Suprapubic skin (tissue), 4 donors: Measurements from ENCODE around the gene SLC44A1. TPM values are rescaled to one million over a fixed set of nuclear protein-coding genes. Genes with fewer than 3 reads are reported as not detected.

ENCODE experiments used
- DNase-seq, 2 donors: peaks; one replicate each; pipeline ENCODE4 v3.0.0-alpha.2; 2019; ENCODE audit warnings: low spot score in 2 of 2
- H3K27ac ChIP-seq: fragments of 200-600 bp; sonication (generic); one replicate; pipeline ENCODE4 v1.5.1; 2019
- H3K27me3 ChIP-seq: fragments of 200-600 bp; sonication (generic); one replicate; pipeline ENCODE4 v1.5.1; 2019
- H3K36me3 ChIP-seq: fragments of 200-600 bp; sonication (generic); one replicate; pipeline ENCODE4 v1.5.1; 2019
- H3K4me1 ChIP-seq: fragments of 200-600 bp; sonication (generic); one replicate; pipeline ENCODE4 v1.5.1; 2019
- H3K4me3 ChIP-seq: fragments of 200-600 bp; sonication (generic); one replicate; pipeline ENCODE4 v1.5.1; 2019; ENCODE audit warnings: mild to moderate bottlenecking
- H3K9me3 ChIP-seq: fragments of 200-600 bp; sonication (generic); one replicate; pipeline ENCODE4 v1.5.1; 2019
- EP300 ChIP-seq: sonication (generic); formaldehyde crosslinking; IDR thresholded peaks from one replicate; pipeline ENCODE4 v1.6.1; 2017; ENCODE audit warnings: antibody characterized with exemption
- POLR2A ChIP-seq, 2 donors: fragments of 450-650 bp; IDR thresholded peaks; one replicate each; pipeline ENCODE4 v1.6.1; 2017; ENCODE audit warnings: antibody characterized with exemption in 2 of 2, mild to moderate bottlenecking in 2 of 2, moderate library complexity in 2 of 2
- POLR2AphosphoS5 ChIP-seq, 3 donors: sonication (generic); formaldehyde crosslinking; IDR thresholded peaks; one replicate each; pipeline ENCODE4 v1.6.1; 2017; ENCODE audit warnings: antibody characterized with exemption in 3 of 3
- WGBS: methylation state at CpG from one replicate; pipeline ENCODE4 v1.1.5; 2018; 5-methylcytosine and 5-hydroxymethylcytosine counted together
- total RNA-seq, 4 donors: library from RNA; depleted of rRNA; stranded (reverse); fragments of >200 nt; gene quantifications; one replicate each; pipeline ENCODE4 v1.1.0, GENCODE V29; 2016
- TF ChIP-seq, protein P1 (sequence below), 2 donors: fragments of 200-600 bp in 1 of 2; fragments of 450-650 bp in 1 of 2; sonication (generic) in 1 of 2; IDR thresholded peaks; one replicate each; pipeline ENCODE4 v1.5.1; 2016 to 2019; ENCODE audit warnings: antibody characterized with exemption in 2 of 2, mild to moderate bottlenecking in 1 of 2, moderate library complexity in 1 of 2

Gene SLC44A1
- total RNA-seq, 4 donors from 2014 or later: 36.2 to 79.0 (median 57.2) TPM

DNA sequence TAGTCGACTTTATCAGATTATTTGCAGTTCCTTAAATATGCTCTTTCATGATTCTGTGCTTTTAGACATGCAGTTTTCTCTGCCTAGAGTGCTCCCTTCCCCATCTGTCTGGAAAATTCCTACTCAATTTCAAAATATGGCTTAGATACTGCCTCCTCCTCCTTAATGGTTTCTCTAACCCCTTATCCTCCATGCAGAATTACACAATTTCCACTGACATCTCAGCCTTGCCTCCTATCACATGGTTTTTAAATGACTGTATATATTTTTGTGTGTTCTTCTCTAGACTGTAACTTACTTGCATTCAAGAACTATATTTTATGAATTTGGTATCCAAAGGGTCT is 85.2 kb downstream of the SLC44A1 start:
- WGBS: 73% methylated on average over 1 of the region's 1 CpG
- H3K36me3 ChIP-seq: no peaks in the 10 kb centered on the region
- no peaks in the 10 kb centered on the region for H3K27me3 ChIP-seq
- no peaks in the 10 kb centered on the region for H3K9me3 ChIP-seq
- H3K27ac ChIP-seq: peak overlapping the region; percentile 39
- no peak overlapping the region for H3K4me3 ChIP-seq
- TF ChIP-seq POLR2AphosphoS5 (IDR thresholded peaks at IDR 0.05) (no peak), EP300 (no peak), POLR2A (IDR thresholded peaks at IDR 0.05) (no peak)
- TF ChIP-seq, protein P1, sequence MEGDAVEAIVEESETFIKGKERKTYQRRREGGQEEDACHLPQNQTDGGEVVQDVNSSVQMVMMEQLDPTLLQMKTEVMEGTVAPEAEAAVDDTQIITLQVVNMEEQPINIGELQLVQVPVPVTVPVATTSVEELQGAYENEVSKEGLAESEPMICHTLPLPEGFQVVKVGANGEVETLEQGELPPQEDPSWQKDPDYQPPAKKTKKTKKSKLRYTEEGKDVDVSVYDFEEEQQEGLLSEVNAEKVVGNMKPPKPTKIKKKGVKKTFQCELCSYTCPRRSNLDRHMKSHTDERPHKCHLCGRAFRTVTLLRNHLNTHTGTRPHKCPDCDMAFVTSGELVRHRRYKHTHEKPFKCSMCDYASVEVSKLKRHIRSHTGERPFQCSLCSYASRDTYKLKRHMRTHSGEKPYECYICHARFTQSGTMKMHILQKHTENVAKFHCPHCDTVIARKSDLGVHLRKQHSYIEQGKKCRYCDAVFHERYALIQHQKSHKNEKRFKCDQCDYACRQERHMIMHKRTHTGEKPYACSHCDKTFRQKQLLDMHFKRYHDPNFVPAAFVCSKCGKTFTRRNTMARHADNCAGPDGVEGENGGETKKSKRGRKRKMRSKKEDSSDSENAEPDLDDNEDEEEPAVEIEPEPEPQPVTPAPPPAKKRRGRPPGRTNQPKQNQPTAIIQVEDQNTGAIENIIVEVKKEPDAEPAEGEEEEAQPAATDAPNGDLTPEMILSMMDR (IDR thresholded peaks at IDR 0.05): no peak
- no peak for DNase-seq
- peaks cover 25% of the 10 kb centered on the region for H3K4me1 ChIP-seq

DNA sequence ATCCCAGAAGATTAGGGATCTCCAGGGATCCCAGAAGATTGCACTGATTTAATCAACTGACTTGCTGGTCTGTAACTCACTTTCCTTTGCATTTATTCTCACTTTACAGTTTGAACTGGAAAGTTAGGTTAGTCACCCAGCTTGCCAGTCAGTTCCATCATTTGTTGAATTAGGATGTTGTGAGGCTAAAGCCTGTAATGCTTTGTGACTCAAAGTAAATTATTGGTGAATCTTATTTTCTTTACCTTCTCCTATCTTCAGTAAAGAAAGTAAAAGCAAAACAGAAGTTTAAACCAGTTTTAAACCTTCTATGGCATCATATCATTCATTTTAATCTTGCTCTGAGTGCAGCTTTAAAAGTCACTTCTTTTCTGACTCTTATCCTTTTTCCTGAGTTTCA is 85.8 kb downstream of the SLC44A1 start:
- H3K9me3 ChIP-seq: no peaks in the 10 kb centered on the region
- no peaks in the 10 kb centered on the region for H3K36me3 ChIP-seq
- no peak overlapping the region for H3K27ac ChIP-seq
- DNase-seq: no peak
- no peak overlapping the region for H3K4me3 ChIP-seq
- no peak for TF ChIP-seq POLR2A (IDR thresholded peaks at IDR 0.05)
- TF ChIP-seq, protein P1 (IDR thresholded peaks at IDR 0.05): no peak
- TF ChIP-seq POLR2AphosphoS5 (IDR thresholded peaks at IDR 0.05): no peak
- TF ChIP-seq EP300: no peak
- no peaks in the 10 kb centered on the region for H3K27me3 ChIP-seq
- peaks cover 25% of the 10 kb centered on the region for H3K4me1 ChIP-seq

DNA sequence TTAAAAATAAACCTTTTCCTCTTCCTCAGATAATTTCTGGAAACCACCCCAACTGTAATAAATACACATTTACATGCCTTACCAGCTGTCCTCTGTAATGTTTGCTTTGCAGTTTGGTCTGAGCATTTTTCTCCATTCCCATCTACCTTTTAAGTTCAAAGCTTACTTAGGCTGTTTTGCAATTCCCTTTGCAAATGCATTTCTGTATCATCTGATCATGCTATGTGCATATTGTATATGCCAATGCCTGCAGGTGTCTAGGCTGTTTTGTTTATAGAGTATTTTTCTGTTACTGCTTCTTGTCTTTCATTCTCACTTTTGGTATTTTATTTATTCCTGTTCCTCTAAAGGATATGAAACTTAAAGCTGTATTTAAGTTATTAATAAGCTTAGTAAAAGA is 86.3 kb downstream of the SLC44A1 start:
- Histone ChIP-seq H3K27me3 (no peaks in the 10 kb centered on the region), H3K36me3 (no peaks in the 10 kb centered on the region), H3K4me3 (no peak overlapping the region), H3K27ac (no peak overlapping the region), H3K4me1 (peaks cover 25% of the 10 kb centered on the region), H3K9me3 (no peaks in the 10 kb centered on the region)
- DNase-seq: no peak
- TF ChIP-seq, protein P1 (IDR thresholded peaks at IDR 0.05): no peak
- no peak for TF ChIP-seq POLR2AphosphoS5 (IDR thresholded peaks at IDR 0.05)
- no peak for TF ChIP-seq EP300
- TF ChIP-seq POLR2A (IDR thresholded peaks at IDR 0.05): no peak

DNA sequence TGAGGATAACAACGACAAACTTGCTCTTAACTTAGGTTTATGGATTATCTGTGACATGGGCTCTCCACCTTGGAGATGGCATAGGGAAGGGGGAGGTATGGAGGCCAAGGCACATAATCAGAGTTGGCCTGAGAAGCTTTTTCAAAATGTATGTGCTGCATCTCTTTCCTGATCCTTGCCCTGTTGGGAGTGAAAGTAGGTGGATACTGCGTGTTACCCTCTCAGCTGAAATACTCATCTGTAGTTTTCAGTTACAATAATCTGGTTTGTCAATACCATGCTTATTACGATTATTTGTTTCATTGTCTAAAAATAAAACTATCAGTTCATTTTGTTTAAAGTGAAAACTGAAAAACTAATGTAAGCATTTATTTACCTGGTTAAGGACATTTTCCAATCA is 86.7 kb downstream of the SLC44A1 start:
- Histone ChIP-seq H3K4me1 (peaks cover 25% of the 10 kb centered on the region), H3K36me3 (peaks cover under 1% of the 10 kb centered on the region), H3K9me3 (no peaks in the 10 kb centered on the region), H3K27me3 (no peaks in the 10 kb centered on the region), H3K4me3 (no peak overlapping the region), H3K27ac (no peak overlapping the region)
- no peak for TF ChIP-seq EP300
- TF ChIP-seq, protein P1 (IDR thresholded peaks at IDR 0.05): no peak
- no peak for TF ChIP-seq POLR2A (IDR thresholded peaks at IDR 0.05)
- no peak for TF ChIP-seq POLR2AphosphoS5 (IDR thresholded peaks at IDR 0.05)
- 67% methylated on average over 3 of the region's 3 CpGs for WGBS
- no peak for DNase-seq

DNA sequence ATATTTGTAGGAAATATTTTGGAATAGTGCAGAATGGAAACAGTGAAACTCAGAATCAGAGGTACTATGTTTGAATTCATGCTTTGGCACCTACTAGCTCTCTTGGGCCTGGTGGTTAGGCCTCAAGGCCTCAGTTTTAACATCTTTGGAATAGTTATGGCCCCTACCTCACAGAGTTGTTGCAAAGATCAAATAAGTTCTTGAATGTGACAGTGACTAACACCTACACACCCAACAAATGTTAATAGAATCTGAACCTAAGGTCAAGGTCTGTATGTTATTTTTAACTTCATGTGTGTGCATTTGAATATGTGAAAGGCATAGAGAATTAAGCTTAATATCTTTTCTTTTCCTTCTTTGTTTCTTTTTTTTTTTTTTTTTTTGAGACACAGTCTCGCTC is 87.3 kb downstream of the SLC44A1 start:
- Histone ChIP-seq H3K27me3 (no peaks in the 10 kb centered on the region), H3K4me1 (peaks cover 25% of the 10 kb centered on the region), H3K9me3 (no peaks in the 10 kb centered on the region), H3K27ac (no peak overlapping the region), H3K36me3 (peaks cover 6% of the 10 kb centered on the region), H3K4me3 (no peak overlapping the region)
- 100% methylated on average over 1 of the region's 1 CpG for WGBS
- TF ChIP-seq POLR2A (IDR thresholded peaks at IDR 0.05) (no peak), POLR2AphosphoS5 (IDR thresholded peaks at IDR 0.05) (no peak), EP300 (no peak)
- TF ChIP-seq, protein P1 (IDR thresholded peaks at IDR 0.05): no peak
- no peak for DNase-seq
